Regular cardiac myocyte (primary cell): ENCODE data around the gene RTTN. TPM values are rescaled to one million over a fixed set of nuclear protein-coding genes. Genes with fewer than 3 reads are reported as not detected.

Source experiments
- total RNA-seq: library from RNA; depleted of rRNA; stranded (reverse); fragments of >200 nt; gene quantifications from 2 replicates; pipeline ENCODE4 v1.2.3, GENCODE V29; 2014

RTTN gene, protein sequence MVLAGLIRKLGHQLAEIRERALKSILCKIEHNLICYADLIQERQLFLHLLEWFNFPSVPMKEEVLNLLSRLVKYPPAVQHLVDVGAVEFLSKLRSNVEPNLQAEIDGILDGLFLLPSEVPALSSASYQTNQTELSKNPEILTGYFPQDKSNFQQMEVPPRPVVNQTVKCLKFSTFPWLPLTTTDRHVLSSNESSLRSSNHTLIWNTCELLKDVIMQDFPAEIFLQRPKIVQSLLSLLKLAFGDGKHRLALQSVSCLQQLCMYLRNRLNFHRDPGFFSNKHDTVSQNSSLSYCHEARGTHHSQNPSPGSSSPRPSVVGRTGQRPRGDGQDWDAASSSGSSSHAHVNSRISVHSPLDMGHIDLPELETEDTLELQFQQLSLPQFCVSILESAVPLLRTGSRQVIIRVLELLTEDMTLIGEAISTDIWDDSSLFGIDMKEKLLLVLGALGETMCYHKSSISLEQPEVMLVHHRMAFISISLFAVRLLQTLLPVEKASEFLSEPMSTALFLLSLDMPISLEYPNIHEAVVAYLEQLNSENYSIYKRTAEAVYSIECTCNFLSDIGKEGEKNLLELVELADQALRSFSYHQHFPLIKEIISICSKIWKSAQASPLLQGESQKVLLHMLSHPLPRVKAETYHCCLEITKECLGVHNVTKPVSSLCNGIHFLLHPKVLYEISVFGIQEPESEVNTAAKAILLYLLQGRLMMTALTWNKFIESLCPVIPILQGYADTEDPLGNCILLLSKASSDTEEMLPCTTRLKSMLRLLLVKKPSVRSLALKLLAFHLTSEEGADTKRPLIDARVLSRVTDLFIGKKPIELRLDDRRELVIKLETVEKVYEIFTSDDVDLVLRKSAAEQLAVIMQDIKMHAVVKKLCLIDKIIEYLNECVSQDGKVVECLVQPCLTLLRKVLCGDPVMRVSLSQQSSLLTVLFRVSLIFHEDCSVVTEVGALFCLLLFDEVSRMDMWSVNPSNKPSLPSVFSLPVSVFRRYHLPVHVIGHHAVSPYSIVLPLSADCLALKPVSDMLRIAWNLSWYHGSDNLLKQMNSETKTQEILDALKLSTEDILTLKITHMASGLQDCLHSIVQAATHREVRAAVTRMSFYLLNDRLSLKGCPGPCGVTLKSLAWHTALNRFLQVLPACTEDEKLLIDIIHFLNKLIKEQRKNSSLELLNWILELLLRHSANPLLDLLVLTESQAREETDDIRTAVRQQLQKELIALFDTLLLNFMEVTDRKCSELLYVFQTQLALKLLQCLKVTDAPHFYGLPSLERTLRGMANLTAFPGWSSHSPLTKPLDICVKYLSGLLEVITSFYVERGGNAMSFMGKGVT (N-terminal part only)
- total RNA-seq: 12.4 and 20.5 TPM in 2 replicates

DNA sequence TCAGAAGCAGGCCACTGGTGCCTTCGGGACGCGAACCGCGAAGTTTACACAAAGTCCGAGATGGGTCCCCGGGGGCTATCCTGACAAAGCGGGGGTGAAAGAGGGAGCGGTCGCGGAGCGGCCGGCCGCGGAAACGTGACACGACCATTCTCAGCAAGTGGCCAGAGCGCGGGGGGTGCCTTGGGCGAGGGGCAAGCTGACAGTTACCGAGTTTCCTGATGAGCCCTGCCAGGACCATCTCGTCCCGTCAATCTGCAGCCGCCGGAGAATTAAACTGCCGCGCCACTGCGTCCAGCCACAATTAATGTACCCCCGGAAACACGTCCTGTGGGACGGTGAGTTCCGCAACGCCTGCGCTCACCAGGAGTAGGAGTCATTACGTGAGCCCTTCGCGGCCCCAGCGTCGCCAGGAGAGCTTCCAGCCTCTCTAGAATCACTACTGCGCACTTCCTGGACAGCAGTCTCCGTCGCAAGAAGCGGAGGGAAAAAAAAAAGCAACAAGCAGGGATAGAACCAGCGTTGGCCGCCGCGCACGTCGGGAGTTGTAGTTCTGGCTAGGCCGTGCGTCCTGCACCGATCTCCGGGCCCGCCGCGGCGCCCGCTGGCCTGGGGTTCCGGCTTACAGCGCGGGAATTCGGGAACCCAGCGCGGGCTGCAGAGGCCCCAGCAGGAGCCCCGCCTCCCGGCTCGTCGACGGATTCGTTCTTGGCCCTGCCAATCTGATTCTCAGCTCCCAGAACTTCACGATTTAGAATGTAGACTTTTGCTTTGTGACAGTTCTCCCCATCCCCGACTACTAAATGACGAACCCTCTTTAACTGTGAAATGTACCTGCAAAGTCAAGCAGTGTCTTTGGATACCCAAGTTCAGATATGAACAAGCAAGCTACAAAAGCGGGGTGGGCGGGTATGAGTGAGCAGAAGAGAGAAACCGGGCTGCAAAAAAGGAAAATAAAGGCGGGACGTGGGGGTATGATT, at the start of gene RTTN:
Gene RTTN, minus strand, starts transcription at position 267 of the 977 bp plus-strand sequence. Its CDS starts 29 bp downstream, at position 238.

Other genes with a start within 250 kb of the RTTN start
- gene SOCS6, start 83.4 kb upstream of the RTTN start, total RNA-seq: 33.3 and 44.3 TPM in 2 replicates